HG03066 (cell line): ENCODE results near the gene DNMT3A.

Experiments
- ATAC-seq: cut with Tn5 transposase; IDR thresholded peaks from one replicate; pipeline ENCODE4 v1.9.1; 2021; ENCODE audit warnings: low read depth; ENCODE audit not compliant: unreplicated experiment

DNMT3A gene

GRCh38 chr2:25341753-25342371, at the start of gene DNMT3A:
DNMT3A (minus strand) TSS chr2:25341925; CDS start chr2:25313984, 27,941 bp downstream.
- ATAC-seq = peak; percentile 16

GRCh38 chr2:25389161-25389560, 47.4 kb upstream of the DNMT3A start:
- ATAC-seq = no peak

GRCh38 chr2:25388491-25388890, 46.8 kb upstream of the DNMT3A start:
- ATAC-seq = no peak

- ATAC-seq = no peak
Observed at GRCh38 chr2:25387876-25388449, 46.2 kb upstream of the DNMT3A start.

GRCh38 chr2:25386971-25387875, 45.5 kb upstream of the DNMT3A start:
- ATAC-seq = no peak

GRCh38 chr2:25385910-25386309, 44.2 kb upstream of the DNMT3A start:
- no peak for ATAC-seq

- no peak for ATAC-seq
Observed at GRCh38 chr2:25383806-25384205, 42.1 kb upstream of the DNMT3A start.

GRCh38 chr2:25381502-25381901, 39.8 kb upstream of the DNMT3A start:
- ATAC-seq = no peak

GRCh38 chr2:25380586-25381375, 39.1 kb upstream of the DNMT3A start:
- ATAC-seq = no peak

GRCh38 chr2:25380023-25380422, 38.3 kb upstream of the DNMT3A start:
- ATAC-seq = no peak

- ATAC-seq = no peak
Observed at GRCh38 chr2:25379535-25379934, 37.8 kb upstream of the DNMT3A start.

- no peak for ATAC-seq
Observed at GRCh38 chr2:25378731-25379490, 37.2 kb upstream of the DNMT3A start.

- ATAC-seq = no peak
Observed at GRCh38 chr2:25377822-25378421, 36.2 kb upstream of the DNMT3A start.

GRCh38 chr2:25376750-25377621, 35.3 kb upstream of the DNMT3A start:
- ATAC-seq = peak; percentile 96

GRCh38 chr2:25375989-25376545, 34.3 kb upstream of the DNMT3A start:
- no peak for ATAC-seq

GRCh38 chr2:25375371-25375988, 33.8 kb upstream of the DNMT3A start:
- no peak for ATAC-seq

- ATAC-seq = no peak
Observed at GRCh38 chr2:25374827-25375226, 33.1 kb upstream of the DNMT3A start.

GRCh38 chr2:25374411-25374810, 32.7 kb upstream of the DNMT3A start:
- ATAC-seq = no peak
